HG03135 (cell line): Measurements from ENCODE around the gene PRKAG3.
"Not testable (repeated sequence)": the region's sequence is repeated elsewhere in the genome, so short reads cannot be mapped to it uniquely, and the experiment has no call there.

Source experiments
- ATAC-seq: cut with Tn5 transposase; IDR thresholded peaks from one replicate; pipeline ENCODE4 v1.9.1; 2021; ENCODE audit warnings: mild to moderate bottlenecking, moderate library complexity; ENCODE audit not compliant: unreplicated experiment

Gene PRKAG3

DNA sequence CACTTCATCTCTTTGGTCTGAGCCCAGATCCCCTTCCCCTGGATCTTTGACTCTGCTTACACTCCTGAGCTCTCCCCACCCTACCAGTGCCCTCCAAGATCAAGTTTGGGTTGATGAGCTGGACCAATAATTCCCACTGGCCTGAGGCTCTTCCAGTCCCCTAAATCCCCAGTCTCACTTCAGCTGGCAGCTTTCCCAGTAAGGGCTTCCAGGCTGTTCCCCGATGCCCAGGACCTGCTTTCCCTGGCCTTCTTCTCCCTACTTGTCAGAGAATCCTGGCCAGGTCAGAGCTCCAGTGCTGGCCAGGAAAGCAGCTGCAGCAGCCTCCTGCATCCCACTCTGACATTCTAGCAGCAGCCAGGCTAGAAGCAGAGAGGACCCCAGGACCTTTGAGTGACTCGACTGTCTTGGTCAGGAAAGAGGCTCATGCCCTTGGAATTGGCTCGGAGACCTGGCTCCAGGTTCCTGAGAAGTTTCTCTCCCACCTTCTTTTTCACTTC, 31.5 kb upstream of the PRKAG3 start:
- ATAC-seq = no peak

DNA sequence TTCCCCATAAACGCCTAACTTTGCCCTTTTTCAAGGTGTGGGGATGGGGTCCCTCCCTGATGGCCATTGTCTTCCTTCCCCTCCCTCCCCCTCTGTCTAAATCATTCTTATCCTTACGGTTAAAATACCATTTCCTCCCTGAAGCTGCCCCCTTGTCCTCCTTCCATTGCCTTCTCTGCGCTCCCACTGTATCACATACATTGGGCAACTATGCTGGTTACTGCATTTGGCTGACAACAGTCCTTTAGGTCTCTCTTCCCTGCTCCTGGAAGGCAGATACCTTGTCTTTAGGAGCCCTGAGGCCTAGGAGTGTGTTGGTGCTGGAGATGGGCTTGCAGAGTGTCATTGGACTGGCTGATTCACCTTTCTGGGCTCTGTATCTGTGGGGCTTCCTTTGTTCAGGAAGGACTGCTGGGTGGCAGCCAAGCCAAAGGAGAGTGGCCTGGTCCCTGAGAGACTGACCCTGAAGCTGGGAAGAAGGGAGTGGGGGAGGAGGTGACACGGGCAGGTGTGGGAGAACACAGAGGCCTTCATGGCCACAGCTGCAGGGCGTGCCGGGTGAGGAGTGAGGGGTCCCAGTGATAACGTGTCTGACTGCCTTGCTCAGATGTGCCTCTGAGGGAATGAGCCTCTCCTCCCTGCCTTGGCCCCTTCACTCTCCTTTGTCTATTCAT, 30.2 kb upstream of the PRKAG3 start:
- no peak for ATAC-seq

DNA sequence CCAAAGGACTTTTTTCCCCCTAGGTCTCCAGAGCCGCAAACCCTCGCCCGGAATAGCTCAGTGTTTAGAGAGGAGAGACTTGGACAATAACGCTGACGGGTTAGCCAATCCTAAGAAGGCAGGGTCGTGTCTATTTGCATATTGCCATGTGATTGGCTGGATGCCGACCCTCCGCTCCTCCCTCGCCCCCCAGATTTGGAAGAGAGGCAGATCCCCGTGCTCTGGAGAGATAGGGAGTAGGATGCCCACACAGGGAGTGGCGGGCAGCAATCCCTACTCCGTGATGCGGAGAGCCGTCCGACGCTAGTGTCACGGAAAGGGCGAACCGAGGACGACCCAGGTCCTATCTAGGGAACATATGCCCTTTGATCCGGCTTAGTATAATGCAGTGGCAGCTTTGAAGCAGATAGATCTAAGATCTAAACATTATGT, 29.4 kb upstream of the PRKAG3 start:
- no peak for ATAC-seq

DNA sequence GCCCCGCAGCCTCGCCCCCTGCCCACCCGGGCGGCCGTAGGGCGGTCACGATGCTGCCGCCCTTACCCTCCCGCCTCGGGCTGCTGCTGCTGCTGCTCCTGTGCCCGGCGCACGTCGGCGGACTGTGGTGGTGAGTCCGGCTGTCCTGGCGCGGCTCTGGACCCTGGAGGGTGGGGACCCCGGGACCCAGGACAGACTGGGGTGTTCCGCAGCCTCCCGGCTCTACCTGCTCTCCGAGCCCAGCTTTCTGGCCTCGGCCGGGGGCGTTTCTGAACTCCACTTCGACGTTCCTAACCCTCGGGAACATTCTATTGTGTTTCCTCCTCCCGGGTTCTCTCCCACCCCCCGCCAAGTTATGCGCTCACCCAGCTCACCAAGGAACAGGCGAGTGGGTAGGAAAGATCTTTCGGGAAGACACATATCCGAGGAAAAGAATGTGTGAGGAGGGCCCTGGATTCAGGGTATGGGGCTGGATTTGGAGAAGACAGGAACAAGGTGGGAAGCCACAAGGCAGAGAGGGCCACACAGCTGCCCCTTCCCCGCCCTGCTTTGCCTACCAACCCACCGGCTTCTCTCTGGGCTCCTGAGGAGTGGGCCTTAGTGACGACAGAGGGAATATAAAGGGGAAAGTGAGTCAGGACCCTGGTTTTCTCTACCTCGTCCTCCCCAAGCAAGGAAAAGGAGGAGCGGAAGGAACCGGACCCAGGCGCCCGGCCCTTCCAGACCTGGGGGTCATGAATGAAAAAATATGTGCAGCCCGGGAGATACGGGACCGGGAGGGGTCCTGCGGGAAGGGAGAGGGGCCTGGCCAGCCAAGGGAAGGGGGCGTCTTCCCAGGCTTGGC, 28.6 kb upstream of the PRKAG3 start:
- no peak for ATAC-seq

DNA sequence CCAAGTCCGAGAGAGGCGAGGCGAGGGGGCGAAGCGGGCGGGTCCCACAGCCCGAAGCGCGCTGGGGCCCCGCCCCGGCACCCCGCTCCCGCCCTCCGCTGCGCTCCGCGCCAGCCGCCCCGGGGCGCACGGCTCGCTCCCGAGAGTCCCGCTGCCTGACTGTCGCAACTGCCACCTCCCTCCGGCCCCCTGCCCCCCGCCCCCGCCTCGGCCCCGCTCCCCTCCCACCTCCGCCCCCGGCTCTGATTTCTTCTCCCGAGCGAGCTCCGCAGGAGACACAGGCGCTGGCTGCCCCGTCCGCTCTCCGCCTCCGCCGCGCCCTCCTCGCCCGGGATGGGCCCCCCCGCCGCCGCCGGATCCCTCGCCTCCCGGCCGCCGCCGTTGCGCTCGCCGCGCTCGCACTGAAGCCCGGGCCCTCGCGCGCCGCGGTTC, 28.0 kb upstream of the PRKAG3 start, which contains the start of gene WNT6:
Gene WNT6, plus strand, starts transcription at position 250 of the 432 bp plus-strand sequence. CDS start 233 bp downstream, outside the sequence.
- no peak for ATAC-seq

DNA sequence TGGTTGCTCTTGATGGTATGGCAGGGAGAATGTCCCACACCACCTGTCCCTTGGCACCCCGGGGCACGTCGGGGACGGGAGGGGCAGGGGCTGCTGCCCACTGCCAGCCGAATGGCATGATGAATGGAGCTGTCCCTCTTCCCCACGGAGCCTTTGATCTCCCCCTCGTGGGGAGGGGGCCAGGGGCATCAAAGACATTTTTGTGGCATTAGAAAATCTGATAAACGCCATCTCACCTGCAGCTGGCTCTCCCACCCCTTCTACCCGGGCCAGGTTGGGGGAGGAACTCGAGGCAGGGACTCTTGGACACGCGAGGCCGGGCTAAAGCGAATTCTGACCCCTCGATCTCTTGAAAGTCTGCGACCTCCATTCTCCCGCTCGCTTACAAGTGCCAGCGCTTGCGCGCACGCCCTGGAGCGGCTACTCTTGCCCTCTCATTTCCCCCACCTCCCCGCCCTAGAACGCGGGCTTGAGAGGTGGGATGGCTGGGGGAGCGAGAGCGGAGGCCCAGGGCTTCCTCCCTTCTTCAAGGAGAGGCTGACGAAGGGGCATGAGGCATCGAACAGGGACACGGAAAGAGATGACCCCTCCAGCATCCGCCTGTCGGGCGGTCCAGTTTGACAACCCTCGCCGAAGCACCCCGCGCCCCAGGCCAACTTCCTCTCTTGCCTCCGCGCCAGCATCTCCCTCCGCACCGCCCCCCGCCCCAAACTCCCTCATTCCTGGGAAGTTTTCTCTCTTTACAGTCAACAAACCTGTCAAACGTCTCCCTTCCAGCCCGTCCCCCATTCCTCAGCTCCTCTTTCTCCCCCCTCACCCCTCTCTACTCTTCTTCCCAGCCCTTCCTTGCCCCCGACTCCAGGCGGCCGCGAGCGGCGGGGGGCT, 27.3 kb upstream of the PRKAG3 start:
- ATAC-seq = no peak

DNA sequence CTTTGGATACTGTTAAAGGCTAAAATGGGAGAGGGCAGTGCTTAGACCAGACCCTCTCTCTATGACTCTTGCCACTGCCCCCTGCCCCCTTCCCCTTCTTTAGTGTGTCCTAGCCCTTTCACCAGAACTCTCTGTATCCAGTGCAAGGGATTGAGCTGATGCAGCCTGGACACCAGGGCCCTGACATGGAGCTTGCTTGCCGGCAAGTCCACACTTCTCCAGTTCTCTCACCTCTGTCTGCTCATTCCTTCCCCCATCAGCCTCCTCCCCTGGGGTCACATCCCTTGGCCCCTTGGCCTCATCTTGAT, 26.5 kb upstream of the PRKAG3 start:
- ATAC-seq = no peak

DNA sequence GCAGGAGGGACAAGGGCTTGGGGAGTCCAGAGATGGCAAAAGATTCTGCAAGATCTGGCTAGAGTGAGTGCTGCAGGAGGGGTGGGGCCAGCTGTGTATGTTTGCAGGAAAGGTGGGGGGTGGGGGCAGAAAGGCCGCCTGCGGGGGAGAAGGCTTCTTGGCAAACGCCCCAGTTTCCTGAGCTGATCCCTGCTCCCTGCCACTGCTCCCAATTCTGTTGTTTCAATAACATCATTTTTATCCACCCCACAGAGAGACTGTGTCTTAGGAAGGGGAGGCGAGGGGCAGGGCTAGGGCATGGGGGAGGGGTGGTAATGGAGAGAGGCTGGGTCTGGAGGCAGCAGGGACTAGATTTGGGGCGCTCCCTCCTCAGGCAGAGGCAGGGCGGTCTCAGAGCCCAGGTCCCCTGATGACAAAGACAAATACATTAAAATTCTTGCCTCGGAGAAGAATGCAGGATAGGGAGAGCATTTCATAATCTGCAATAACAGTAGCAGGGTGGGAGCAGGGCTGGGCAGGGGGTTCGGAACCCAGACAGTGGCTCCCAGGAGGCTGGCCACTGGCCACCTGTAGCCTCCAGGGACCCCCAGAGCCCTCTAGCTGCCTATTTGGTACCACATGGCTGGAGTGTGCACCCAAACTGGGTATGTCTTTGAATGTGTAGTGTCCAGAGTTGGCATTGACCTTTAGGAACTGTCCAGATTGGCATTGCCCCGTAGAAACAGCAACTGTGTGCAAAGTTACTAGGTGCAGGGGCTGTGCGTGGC, 26.0 kb upstream of the PRKAG3 start:
- no peak for ATAC-seq

DNA sequence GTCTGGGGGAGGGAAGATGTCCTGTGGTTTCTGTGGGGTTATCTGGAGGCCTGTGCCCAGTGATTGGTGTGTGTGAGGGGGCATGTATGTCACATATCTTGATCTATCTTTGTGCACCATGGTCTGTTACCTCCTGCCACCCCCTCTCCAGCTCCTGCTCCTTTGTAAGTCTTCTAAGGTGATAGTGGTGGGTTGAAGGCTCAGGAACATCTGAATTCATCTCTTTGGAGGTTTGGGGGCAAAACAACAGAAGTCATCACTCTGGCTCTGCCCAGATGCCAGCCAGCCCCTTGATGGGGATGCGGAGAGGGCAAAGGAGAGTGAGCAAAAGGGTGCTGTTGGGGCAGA, 25.3 kb upstream of the PRKAG3 start:
- ATAC-seq = no peak

DNA sequence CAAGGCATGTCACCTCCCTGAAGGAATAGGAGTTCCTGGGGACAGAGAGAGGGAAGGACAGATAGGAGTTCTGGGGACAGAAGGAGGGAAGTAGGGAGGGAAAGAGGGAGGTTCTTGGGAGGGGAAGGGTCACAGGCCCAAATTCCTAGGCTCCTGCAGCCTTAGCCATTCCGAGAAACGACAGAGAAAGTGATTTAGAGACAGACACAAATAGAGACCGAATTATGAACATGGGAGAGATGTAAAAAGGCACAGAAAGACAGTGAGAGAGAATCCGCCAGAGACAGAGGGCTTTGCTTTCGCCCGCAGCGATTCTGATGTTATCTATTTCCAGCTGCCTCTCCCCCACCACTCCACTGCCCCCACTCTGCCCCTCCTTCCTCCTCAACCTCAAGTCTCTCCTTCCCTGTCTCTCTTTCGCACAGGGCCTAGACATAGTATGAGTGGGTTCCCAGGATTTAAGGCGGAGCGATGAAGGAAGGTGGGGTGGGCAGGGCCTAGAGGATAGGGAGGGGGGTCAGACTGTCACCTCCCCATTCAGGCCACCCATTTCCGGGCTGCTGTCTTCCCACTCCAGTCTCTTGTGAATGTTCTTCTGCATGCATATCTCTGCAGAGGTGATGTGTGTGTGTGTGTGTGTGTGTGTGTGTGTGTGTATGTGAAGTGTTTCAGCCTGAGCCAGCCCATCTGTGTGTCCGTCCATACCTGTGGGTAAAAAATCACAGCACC, 24.7 kb upstream of the PRKAG3 start:
- ATAC-seq = no peak

DNA sequence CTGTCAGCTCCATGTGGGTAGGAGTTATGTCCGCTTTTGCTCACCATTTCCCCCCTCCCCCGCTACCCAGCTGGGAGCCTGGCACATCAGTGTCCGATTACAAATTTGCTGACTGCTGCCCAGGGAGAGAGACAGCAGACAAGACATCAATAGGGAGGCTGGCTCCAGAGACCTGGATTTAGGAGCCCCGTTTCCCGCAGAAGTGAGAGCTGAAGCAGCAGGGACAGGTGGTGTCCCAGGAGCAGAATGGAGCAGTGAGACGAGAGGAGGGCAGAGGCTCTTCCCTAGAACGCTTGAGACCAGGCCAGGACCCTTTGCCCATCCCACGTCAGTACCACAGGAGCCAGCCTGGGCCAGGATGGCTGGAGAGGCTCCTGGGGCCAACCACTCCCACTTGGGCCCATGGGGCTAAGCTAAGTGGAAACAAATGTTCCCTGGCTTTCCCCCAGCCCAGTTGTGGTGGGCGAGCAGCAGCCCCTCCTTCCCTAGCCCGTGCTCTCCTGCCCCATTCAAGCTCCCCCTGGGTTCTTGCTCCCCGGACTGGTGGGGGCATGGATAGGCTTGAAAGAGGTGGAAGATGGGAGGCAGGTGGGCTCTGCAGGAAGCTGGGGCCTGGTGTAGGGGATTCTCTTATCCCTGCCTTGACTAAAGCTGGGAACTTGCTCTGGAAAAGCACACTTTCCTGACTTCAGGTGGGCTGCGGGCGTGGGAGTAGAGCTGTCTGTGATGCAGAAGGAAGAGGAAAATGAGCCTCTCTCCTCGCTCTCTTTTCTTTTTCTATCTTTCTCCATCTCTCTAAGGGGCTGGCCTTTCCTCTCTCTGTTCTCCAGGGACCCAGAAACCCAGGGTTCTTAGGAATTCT, 23.9 kb upstream of the PRKAG3 start:
- ATAC-seq = no peak

DNA sequence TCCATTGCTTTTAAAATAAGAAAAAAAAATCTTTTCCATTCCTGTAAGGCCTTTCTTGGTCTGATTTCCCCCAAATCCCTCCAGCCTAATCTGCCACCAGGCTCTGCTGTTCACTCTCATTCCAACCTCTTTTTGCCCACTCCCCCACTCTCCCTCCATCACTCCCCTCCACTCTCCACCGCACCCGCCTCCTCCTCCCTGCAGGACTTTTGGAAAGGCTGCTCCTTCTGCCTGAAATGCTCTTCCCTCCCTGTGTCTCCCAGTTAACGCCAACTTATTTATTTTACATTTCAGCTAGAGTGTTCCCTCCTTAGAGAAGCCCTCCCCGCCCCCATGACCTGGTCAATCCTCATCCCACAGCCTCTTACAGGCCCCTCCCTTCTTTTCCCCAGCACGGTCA, 23.3 kb upstream of the PRKAG3 start:
- ATAC-seq = no peak

DNA sequence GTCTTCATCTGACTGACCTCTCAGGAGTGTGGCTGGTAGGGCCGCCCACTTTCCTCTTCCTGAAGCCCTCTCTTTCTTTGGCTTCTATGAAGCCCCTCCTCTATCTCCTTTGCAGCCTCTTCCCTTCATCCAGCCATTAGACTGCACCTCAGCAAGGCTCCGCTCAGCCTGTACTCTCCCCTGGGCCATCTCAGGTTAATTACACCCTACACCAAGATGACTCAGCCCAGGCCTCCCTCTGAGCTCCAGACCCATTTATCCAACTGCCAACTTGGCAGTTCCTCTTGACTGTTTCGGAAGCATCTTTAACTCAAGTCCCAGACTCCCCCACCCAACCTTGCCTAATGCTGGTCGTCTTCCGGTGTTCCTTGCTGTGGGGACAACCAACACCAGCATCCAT, 22.2 kb upstream of the PRKAG3 start:
- no peak for ATAC-seq

DNA sequence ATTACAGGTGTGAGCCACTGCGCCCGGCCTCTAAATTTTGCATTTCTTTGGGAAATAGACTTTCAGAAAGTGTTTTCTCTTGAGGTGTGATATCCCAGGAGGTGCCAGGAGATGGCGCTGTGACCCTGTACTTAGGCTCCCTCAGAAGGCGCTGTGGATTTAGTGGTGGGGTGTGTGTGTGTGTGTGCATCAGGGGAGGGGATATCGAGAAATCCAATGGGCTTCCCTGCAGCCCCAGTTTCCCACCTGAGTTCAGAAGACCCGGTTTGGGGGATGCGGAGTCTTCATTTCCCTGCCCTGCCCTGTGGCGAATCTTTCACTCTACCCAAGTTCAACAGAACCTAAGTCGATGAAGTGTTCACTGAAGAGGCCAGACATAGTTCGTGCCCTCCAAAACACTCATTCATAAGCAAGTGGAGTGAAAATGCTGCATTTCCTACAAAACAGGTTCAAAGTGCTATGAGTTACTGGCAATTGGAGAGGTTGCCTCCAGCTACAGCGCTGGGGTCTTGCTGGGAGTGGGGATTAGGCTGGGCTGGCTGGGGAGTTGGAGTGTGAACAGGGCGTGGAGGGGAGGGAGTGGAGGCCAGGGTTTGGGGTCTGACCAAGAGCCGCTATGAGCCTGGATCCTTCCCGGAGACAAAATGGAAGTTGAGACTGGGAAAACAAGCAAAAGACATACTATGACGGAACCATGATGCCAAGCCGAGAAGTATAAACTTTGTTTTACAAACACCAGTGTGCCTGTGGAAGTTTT, 21.5 kb upstream of the PRKAG3 start:
- ATAC-seq = no peak

DNA sequence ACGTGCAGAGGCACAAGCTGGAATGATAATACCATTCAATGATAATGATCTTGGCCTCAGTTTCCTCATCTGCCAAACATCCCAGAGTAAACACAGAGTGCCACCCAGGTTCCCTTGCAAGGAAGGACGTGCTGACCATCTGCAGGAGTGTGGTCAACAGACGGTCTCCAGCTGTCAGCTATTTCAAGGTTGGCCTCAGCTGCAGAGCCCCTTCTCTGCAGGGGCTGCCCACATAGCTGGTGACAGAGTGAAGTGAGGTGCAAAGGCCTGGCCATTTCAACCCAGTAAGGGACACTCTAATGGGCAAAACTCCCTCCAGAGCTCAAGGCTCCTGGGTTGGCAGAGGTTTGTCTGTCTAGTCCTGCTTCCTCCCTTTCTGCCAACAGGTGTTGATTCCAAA, 19.7 kb upstream of the PRKAG3 start:
- no peak for ATAC-seq

DNA sequence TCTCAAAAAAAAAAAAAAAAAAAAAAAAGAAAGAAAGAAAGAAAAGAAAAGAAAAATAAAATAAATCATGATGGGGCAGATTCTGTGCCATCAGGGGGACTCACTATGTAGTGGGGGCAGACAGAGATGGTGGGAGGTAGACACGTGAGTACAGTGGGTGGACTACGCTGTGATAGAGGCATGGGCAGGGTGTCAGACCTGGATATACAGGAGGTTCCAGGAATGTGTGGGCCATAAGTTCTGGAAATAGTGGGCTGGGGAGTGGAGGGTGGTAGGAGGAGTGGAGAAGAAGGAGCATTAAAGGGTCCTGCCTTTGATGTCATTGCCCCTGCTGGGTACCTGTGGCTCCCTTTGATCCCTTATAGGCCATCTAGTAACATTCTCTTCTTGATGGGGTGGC, 19.2 kb upstream of the PRKAG3 start:
- no peak for ATAC-seq

DNA sequence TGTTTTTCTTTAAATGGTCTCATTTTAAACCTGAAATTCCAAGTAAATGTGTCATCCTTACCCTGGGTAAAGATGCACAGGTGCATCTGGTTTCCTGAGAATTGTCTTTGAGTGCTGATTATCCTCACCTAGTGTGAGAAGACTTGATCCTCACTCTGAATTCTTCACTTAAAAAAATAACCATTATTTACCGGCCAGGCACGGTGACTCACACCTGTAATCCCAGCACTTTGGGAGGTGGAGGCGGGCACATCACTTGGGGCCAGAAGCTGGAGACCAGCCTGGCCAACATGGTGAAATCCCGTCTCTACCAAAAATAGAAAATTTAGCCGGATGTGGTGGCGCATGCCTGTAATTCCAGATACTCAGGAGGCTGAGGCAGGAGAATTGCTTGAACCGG, 18.1 kb upstream of the PRKAG3 start:
- no peak for ATAC-seq

DNA sequence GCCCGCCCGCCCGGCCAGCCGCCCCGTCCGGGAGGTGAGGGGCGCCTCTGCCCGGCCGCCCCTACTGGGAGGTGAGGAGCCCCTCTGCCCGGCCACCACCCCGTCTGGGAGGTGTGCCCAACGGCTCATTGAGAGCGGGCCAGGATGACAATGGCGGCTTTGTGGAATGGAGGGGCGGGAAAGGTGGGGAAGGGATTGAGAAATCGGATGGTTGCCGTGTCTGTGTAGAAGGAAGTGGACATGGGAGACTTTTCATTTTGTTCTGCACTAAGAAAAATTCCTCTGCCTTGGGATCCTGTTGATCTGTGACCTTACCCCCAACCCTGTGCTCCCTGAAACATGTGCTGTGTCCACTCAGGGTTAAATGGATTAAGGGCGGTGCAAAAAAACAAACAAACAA, 15.4 kb upstream of the PRKAG3 start:
- not testable (repeated sequence) for ATAC-seq
